ENCODE results near the gene MAPK12.
"Not testable (repeated sequence)": the region's sequence is repeated elsewhere in the genome, so short reads cannot be mapped to it uniquely, and the experiment has no call there.

MAPK12 gene

GRCh38 chr22:50206599-50206998 lies 54.9 kb downstream of the MAPK12 start:
- FAIRE-seq = no peak
- TF ChIP-seq POU2F2 (IDR thresholded peaks at IDR 0.05; ENCODE audit: low read depth, low read length) (no peak), PAX5 (IDR thresholded peaks at IDR 0.05; ENCODE audit: insufficient read depth, low read length, severe bottlenecking) (no peak), TAF1 (IDR thresholded peaks at IDR 0.05; ENCODE audit: low read depth, low read length) (no peak), POLR2A (IDR thresholded peaks at IDR 0.05; ENCODE audit: low read depth, low read length) (no peak), SPI1 (IDR thresholded peaks at IDR 0.05; ENCODE audit: low read depth, low read length) (no peak), POLR2AphosphoS5 (IDR thresholded peaks at IDR 0.05; ENCODE audit: low read depth, low read length) (no peak)
- no peak for DNase-seq (ENCODE audit: insufficient read length, low spot score)

DNA sequence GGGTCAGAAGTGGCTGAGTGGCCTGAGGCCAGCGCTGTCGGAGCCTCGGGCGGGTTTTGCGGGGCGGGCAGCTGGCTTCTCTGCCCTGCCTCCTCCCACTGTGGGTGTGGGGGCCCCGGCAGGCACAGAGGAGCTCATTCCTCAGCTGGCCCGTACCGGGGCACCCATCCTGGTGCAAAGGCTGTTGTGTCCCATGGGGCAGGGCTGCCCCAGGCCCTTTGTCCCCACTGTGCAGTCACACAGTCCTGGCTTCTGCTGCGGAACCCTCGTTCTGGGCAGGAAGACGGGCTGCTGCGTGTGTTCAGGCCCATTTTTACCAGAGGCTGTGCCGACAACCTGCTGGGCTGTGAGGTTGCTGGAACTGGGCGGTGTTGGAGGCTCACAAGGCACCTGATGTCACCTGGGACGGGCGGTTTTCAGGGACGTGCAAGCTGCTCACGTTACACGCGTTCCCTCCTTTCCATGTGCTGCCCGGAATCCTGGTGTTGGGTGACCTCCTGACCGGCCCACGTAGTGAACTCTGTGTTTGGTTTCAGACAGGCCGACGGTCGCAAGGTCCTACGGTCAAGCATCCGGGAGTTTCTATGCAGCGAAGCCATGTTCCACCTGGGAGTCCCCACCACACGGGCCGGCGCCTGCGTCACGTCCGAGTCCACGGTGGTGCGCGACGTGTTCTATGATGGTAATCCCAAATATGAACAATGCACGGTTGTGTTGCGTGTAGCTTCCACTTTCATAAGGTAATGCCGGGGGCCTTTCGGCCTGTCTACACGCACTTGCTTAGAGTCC lies 55.5 kb downstream of the MAPK12 start:
- no peak for TF ChIP-seq PAX5 (IDR thresholded peaks at IDR 0.05; ENCODE audit: insufficient read depth, low read length, severe bottlenecking)
- no peak for TF ChIP-seq TAF1 (IDR thresholded peaks at IDR 0.05; ENCODE audit: low read depth, low read length)
- no peak for TF ChIP-seq POLR2A (IDR thresholded peaks at IDR 0.05; ENCODE audit: low read depth, low read length)
- no peak for TF ChIP-seq POU2F2 (IDR thresholded peaks at IDR 0.05; ENCODE audit: low read depth, low read length)
- DNase-seq (ENCODE audit: insufficient read length, low spot score) (no peak), FAIRE-seq (no peak)

GRCh38 chr22:50204998-50205397 lies 56.5 kb downstream of the MAPK12 start:
- DNase-seq (ENCODE audit: insufficient read length, low spot score) = not testable (repeated sequence)
- peak; percentile 31 for FAIRE-seq

DNA sequence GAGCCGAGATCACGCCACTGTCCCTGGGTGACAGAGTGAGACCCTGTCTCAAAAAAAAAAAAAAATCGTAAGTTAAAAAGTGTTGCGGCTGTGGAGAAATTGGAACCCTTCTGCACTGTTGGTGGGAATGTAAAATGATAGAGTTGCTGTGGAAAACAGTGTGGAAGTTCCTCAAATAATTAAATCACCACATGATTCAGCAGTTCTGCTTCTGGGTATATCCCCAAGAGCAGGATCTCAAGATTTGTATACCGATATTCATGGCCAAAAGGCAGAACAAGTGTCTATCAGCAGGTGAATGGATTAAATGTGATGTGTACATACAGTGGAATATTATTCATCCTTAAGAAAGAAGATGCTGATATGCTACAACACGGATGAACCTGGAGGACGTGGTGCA lies 56.9 kb downstream of the MAPK12 start:
- TF ChIP-seq POU2F2 (IDR thresholded peaks at IDR 0.05; ENCODE audit: low read depth, low read length) (no peak), PAX5 (IDR thresholded peaks at IDR 0.05; ENCODE audit: insufficient read depth, low read length, severe bottlenecking) (no peak), POLR2A (IDR thresholded peaks at IDR 0.05; ENCODE audit: low read depth, low read length) (no peak), POLR2AphosphoS5 (IDR thresholded peaks at IDR 0.05; ENCODE audit: low read depth, low read length) (no peak), SPI1 (IDR thresholded peaks at IDR 0.05; ENCODE audit: low read depth, low read length) (no peak), TAF1 (IDR thresholded peaks at IDR 0.05; ENCODE audit: low read depth, low read length) (no peak)
- DNase-seq (ENCODE audit: insufficient read length, low spot score) (no peak), FAIRE-seq (peak; percentile 31)

DNA sequence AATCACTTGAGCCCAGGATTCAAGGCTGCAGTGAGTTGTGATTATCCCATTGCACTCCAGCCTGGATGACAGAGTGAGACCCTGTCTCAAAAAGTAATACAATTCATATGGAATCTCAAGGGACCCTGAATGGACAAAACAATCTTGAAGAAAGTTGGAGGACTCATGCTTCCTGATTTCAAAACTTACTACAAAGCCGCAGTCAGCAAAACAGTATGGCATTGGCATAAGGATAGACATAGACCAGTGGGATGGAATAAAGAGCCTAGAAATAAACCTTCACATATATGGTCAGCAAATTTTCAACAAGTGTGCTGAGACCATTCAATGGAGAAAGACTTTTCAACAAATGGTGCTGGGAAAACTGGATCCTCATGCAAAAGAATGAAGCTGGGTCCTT lies 58.2 kb downstream of the MAPK12 start:
- DNase-seq (ENCODE audit: insufficient read length, low spot score) (no peak), FAIRE-seq (peak; percentile 26)
- TF ChIP-seq POLR2A (IDR thresholded peaks at IDR 0.05; ENCODE audit: low read depth, low read length) = no peak
- TF ChIP-seq PAX5 (IDR thresholded peaks at IDR 0.05; ENCODE audit: insufficient read depth, low read length, severe bottlenecking) = no peak
- no peak for TF ChIP-seq POLR2AphosphoS5 (IDR thresholded peaks at IDR 0.05; ENCODE audit: low read depth, low read length)
- no peak for TF ChIP-seq POU2F2 (IDR thresholded peaks at IDR 0.05; ENCODE audit: low read depth, low read length)
- no peak for TF ChIP-seq SPI1 (IDR thresholded peaks at IDR 0.05; ENCODE audit: low read depth, low read length)
- TF ChIP-seq TAF1 (IDR thresholded peaks at IDR 0.05; ENCODE audit: low read depth, low read length) = no peak
